ENCODE results near the gene PARL. TPM values are rescaled to one million over a fixed set of nuclear protein-coding genes. Genes with fewer than 3 reads are reported as not detected.
A peak's percentile ranks its signal among the peaks of the same experiment; 100 is the strongest.

PARL gene
- total and polyA plus RNA-seq, 5 experiments from 2014 or later, result 45.3 to 155 (median 108) TPM

GRCh38 chr3:183913580-183913920, 28.9 kb upstream of the PARL start:
- POLR2A ChIA-PET, result interaction anchor here (0.5 kb wide), 1 partner anchor 98 kb away, joined by 4 read pairs; no protein-coding TSS in a partner anchor
- no peaks in the 10 kb centered on the region for H3K9me3 Mint-ChIP-seq
- peaks cover 0 to 8% (median 0%) of the 10 kb centered on the region in 5 donors for H3K27me3 Mint-ChIP-seq
- no peaks in the 10 kb centered on the region for H3K4me1 Mint-ChIP-seq
- ATAC-seq, result no peak
- no peaks in the 10 kb centered on the region for H3K36me3 Mint-ChIP-seq
- DNase-seq, result peak in 1 of 10 donors; percentile 42
- H3K4me3 Mint-ChIP-seq, result no peak overlapping the region
- H3K27ac Mint-ChIP-seq, result no peak overlapping the region

- DNase-seq (peak in 1 of 10 donors; percentile 24), ATAC-seq (no peak)
- H3K4me1 Mint-ChIP-seq, result no peaks in the 10 kb centered on the region
- H3K27ac Mint-ChIP-seq, result no peak overlapping the region
- no peaks in the 10 kb centered on the region for H3K9me3 Mint-ChIP-seq
- POLR2A ChIA-PET, result no interaction called here
- no peaks in the 10 kb centered on the region for H3K36me3 Mint-ChIP-seq
- no peak overlapping the region for H3K4me3 Mint-ChIP-seq
- peaks cover 0 to 8% (median 0%) of the 10 kb centered on the region in 5 donors for H3K27me3 Mint-ChIP-seq
Measured at GRCh38 chr3:183912895-183913579, 28.4 kb upstream of the PARL start.

DNA sequence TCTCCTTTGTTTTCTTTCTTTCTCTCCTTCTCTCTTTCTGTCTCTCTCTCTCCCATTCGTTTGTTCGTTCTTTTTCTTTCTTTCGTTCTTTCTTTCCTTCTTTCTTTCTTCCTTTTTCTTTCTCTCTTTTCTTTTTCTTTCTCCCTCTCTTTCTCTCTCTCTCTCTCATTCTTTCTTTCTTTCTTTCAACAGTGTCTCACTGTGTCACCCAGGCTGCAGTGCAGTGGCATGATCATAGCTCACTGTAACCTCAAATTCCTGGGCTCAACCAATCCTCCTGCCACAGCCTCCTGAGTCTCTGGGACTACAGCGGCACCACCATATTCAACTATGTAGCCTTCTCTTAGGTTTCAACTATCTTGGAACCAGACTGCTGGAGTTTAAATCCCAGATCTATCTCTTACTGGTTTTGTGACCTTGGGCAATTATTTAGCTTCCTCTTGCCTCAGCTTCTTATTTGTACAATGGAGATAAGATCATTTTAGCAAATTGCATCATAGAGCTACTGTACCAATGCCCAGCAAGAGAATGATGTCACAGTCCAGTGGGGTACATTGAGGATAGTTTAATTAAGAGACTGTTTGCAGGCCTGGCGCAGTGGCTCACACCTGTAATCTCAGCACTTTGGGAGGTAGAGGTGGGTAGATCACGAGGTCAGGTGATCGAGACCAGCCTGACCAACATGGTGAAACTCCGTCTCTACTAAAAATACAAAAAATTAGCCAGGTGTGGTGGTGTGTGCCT, 27.3 kb upstream of the PARL start:
- Mint-ChIP-seq H3K9me3 (no peaks in the 10 kb centered on the region), H3K36me3 (no peaks in the 10 kb centered on the region), H3K4me1 (no peaks in the 10 kb centered on the region), H3K4me3 (no peak overlapping the region), H3K27ac (peak overlapping the region in 2 of 10 donors; percentile 34 to 35), H3K27me3 (peaks cover 0 to 8% (median 0%) of the 10 kb centered on the region in 5 donors)
- DNase-seq, result no peak
- ATAC-seq, result no peak
- POLR2A ChIA-PET, result no interaction called here

DNA sequence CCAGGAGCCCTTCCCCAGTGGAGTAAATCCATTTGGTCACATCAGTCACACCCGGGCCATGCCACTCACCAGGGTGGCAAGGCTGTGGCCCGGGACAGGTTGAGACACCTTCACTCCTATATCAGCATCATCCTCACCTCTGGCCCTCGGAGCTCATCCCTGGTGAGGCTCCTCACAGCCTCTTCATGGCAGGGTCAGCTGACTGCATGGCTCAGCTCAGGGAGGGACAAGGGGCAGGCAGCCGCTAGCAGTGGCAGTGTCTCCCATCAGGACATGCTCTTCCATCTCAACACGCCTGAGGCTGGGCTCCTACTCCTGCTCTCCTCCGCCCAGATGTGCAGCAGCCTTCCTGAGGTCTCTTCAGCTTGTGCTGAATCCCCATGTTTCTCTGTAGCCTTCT, 26.4 kb upstream of the PARL start:
- Mint-ChIP-seq H3K4me3 (no peak overlapping the region), H3K27me3 (peaks cover 0 to 8% (median 0%) of the 10 kb centered on the region in 5 donors), H3K4me1 (no peaks in the 10 kb centered on the region), H3K9me3 (no peaks in the 10 kb centered on the region), H3K36me3 (no peaks in the 10 kb centered on the region), H3K27ac (no peak overlapping the region)
- ATAC-seq, result no peak
- POLR2A ChIA-PET, result no interaction called here
- peak in 1 of 10 donors; percentile 22 for DNase-seq

DNA sequence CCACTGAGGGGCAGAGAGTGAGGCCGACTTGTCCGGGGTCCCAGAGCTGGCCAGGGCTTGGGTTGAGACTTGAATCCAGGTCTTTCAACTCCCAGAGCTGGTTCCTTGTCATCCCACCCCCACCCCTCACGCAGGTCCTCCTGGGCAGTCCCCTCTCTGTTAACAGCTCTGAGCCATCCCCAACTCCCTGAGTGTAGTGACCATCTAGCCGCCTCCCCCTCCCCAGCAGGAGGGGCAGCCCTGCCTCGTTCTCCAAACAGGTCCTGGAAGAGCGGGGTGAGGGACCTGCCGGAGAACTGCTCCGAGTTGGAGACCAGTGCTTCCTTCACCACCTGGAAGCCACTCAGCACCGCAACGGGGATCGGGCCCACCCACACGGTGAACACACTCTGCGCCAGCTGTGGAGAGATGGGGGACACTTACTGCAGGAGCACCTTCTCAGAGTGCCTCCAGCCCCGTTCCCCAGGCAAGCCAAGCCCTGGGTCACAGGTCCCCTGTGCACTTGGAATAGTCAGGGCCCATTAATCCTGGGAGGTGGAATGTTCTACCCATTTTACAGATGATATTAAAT, 24.4 kb upstream of the PARL start:
- POLR2A ChIA-PET, result no interaction called here
- Mint-ChIP-seq H3K9me3 (no peaks in the 10 kb centered on the region), H3K4me1 (no peaks in the 10 kb centered on the region), H3K4me3 (no peak overlapping the region), H3K36me3 (no peaks in the 10 kb centered on the region), H3K27me3 (peaks cover 0 to 8% (median 0%) of the 10 kb centered on the region in 5 donors), H3K27ac (no peak overlapping the region)
- DNase-seq (no peak), ATAC-seq (no peak)

DNA sequence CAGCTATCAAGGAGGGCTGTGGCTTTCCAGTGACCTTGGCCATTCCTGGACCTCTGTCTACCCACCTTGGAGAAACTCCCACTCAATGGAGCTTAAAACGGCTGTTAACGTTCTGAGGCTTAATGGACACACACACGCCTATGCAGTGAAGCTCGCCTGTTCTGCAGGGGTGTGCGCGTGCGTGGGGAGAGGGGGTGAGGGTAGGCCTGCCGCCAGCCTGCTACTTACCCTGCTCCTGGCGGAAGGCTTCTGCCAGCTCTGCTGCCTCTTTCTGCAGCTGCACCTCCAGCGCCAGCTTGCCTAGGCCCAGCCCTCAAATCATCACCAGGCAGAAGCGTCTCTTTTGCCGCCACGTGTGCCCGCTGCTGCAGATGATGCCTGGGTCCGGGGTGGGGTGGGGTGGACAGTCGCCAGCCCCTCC, 23.2 kb upstream of the PARL start:
- POLR2A ChIA-PET, result interaction anchor here (0.5 kb wide), 1 partner anchor 466 kb away, joined by 3 read pairs; no protein-coding TSS in a partner anchor
- ATAC-seq (no peak), DNase-seq (no peak)
- H3K4me3 Mint-ChIP-seq, result no peak overlapping the region
- H3K36me3 Mint-ChIP-seq, result no peaks in the 10 kb centered on the region
- H3K27ac Mint-ChIP-seq, result no peak overlapping the region
- H3K4me1 Mint-ChIP-seq, result no peaks in the 10 kb centered on the region
- peaks cover 0 to 8% (median 0%) of the 10 kb centered on the region in 5 donors for H3K27me3 Mint-ChIP-seq
- no peaks in the 10 kb centered on the region for H3K9me3 Mint-ChIP-seq

DNA sequence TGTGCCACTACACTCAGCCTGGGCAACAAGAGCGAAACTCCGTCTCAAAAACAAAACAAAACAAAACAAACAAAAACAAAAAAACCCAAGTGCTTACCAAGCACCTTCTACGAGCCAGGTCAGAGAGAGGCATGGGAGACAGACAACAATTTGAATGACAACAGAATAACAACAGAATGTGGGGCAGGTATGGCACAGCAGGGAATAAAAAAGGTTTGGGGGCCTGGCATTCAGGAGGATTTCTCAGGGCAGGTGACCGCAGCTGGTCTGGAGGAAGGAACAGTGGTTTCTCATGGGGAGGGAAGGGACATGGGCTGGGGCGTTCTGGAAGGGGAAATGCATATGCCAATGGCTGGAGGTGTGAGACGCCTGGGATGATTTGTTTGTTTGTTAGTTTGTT, 22.5 kb upstream of the PARL start:
- Mint-ChIP-seq H3K27ac (no peak overlapping the region), H3K4me1 (no peaks in the 10 kb centered on the region), H3K9me3 (no peaks in the 10 kb centered on the region), H3K4me3 (no peak overlapping the region), H3K36me3 (no peaks in the 10 kb centered on the region), H3K27me3 (peaks cover 0 to 8% (median 0%) of the 10 kb centered on the region in 5 donors)
- POLR2A ChIA-PET, result no interaction called here
- DNase-seq (no peak), ATAC-seq (no peak)

- Mint-ChIP-seq H3K27ac (peak overlapping the region in 1 of 10 donors; percentile 43), H3K4me3 (no peak overlapping the region), H3K27me3 (peaks cover 0 to 5% (median 4%) of the 10 kb centered on the region in 5 donors), H3K4me1 (no peaks in the 10 kb centered on the region), H3K36me3 (no peaks in the 10 kb centered on the region), H3K9me3 (no peaks in the 10 kb centered on the region)
- POLR2A ChIA-PET, result no interaction called here
- peak in 1 of 10 donors; percentile 50 for DNase-seq
- no peak for ATAC-seq
Measured at GRCh38 chr3:183906234-183906921, 21.7 kb upstream of the PARL start.

DNA sequence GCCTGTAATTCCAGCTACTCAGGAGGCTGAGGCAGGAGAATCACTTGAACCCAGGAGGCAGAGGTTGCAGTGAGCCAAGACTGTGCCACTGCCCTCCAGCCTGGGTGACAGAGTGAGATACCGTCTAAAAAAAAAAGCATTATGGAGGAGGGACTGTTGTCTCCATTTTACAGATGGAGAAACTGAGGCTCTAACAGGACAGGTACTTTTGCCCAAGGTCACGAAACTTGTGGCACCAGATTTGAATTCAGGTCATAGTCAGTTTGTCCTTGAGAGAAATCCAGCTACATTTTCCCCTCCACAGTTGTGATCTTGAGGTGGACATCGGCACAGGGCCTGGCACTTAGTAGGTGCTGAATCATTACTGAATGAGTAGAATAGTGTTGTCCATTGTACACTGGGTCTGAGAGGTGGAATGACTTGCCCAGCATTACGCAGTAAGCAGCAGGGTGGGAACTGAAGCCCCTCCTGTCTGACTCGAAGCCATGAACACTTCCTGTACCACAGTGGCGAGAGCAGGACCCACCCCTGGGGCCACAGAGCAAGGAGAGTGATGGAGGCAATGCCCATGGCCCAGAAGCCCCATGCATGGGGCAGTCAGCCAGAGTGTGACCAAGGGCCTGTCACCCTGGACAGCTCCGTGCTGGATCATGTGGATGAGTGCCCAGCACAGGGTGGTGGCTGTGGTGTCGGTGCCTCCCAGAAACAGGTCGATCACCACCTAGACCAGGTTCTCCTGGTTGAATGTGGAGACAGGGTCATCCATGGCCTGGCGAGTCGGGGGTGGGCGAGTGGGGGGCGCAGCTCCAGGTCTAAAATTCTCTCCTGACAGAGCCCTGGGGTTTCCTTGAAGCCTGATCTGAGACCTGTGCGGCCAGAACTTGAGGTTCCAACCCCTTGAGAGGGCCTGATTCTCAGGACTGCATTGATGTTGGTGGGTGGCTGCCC, 20.4 kb upstream of the PARL start:
- POLR2A ChIA-PET, result no interaction called here
- no peak for DNase-seq
- peaks cover 0 to 15% (median 11%) of the 10 kb centered on the region in 5 donors for H3K27me3 Mint-ChIP-seq
- no peak overlapping the region for H3K27ac Mint-ChIP-seq
- no peak overlapping the region for H3K4me3 Mint-ChIP-seq
- no peak for ATAC-seq
- H3K36me3 Mint-ChIP-seq, result peaks cover 0 to 2% (median 0%) of the 10 kb centered on the region in 3 donors
- no peaks in the 10 kb centered on the region for H3K4me1 Mint-ChIP-seq
- H3K9me3 Mint-ChIP-seq, result peaks cover 0 to 2% (median 0%) of the 10 kb centered on the region in 9 donors

- H3K27me3 Mint-ChIP-seq, result peaks cover 4 to 33% (median 16%) of the 10 kb centered on the region in 5 donors
- ATAC-seq (no peak), DNase-seq (no peak)
- no peak overlapping the region for H3K4me3 Mint-ChIP-seq
- POLR2A ChIA-PET, result no interaction called here
- peaks cover 0 to 4% (median 0%) of the 10 kb centered on the region in 9 donors for H3K9me3 Mint-ChIP-seq
- no peak overlapping the region for H3K27ac Mint-ChIP-seq
- H3K4me1 Mint-ChIP-seq, result no peaks in the 10 kb centered on the region
- H3K36me3 Mint-ChIP-seq, result peaks cover 0 to 2% (median 0%) of the 10 kb centered on the region in 3 donors
Measured at GRCh38 chr3:183898028-183898431, 13.3 kb upstream of the PARL start.

DNA sequence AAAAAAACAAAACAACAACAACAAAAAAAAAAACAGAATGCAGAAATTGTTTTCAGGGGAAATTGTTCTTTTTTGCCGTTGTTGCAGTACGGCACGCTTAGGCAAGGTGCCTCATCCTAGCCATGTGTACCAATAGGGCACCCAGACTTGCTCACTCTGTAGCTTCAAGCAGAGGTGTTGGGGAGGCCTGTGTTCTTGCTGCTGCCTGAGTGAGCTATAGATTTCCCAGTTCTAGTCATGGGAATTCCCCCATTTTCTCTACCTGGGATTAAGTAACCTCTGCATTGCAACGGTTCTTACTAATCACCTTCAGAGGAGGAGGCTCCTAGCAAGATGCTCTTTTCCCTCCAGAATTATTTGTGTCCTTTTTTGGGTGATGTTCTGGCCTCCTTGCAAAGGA, 12.9 kb upstream of the PARL start:
- peaks cover 5 to 37% (median 20%) of the 10 kb centered on the region in 5 donors for H3K27me3 Mint-ChIP-seq
- no peaks in the 10 kb centered on the region for H3K4me1 Mint-ChIP-seq
- peaks cover 0 to 2% (median 0%) of the 10 kb centered on the region in 3 donors for H3K36me3 Mint-ChIP-seq
- POLR2A ChIA-PET, result no interaction called here
- peaks cover 0 to 4% (median 0%) of the 10 kb centered on the region in 9 donors for H3K9me3 Mint-ChIP-seq
- no peak overlapping the region for H3K27ac Mint-ChIP-seq
- H3K4me3 Mint-ChIP-seq, result no peak overlapping the region
- no peak for DNase-seq
- ATAC-seq, result no peak

DNA sequence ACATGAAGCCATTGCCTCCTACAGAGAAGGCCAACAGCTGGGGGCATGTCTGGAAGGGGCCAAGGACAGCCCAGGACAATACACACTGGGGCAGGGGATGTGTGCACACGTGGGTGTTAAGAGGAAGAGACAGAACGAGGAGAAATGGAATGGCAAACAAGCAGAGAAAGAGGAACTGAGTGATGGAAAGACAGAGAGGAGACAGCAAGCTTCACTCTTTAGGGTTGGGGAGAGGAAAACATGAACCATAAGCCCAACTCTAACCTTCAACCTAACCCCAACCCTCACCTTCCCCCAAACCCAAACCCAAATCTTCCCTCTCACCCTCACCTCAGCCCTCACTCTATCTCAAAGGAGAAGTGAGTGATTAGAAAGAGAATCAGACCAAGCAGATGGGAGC, 11.9 kb upstream of the PARL start:
- H3K4me1 Mint-ChIP-seq, result no peaks in the 10 kb centered on the region
- H3K36me3 Mint-ChIP-seq, result peaks cover 0 to 2% (median 0%) of the 10 kb centered on the region in 3 donors
- POLR2A ChIA-PET, result interaction anchor here (1.8 kb wide), 1 partner anchor 12 kb away, joined by 7 read pairs; the partner anchor contains the start of gene PARL
- H3K4me3 Mint-ChIP-seq, result no peak overlapping the region
- ATAC-seq (no peak), DNase-seq (no peak)
- peaks cover 0 to 4% (median 0%) of the 10 kb centered on the region in 9 donors for H3K9me3 Mint-ChIP-seq
- H3K27me3 Mint-ChIP-seq, result peaks cover 7 to 39% (median 20%) of the 10 kb centered on the region in 5 donors
- peak overlapping the region in 1 of 10 donors; percentile 22 for H3K27ac Mint-ChIP-seq

Measured in naive thymus-derived CD8-positive, alpha-beta T cell (primary cell).